ENCODE measurements around the gene CTAG1B.

DNA sequence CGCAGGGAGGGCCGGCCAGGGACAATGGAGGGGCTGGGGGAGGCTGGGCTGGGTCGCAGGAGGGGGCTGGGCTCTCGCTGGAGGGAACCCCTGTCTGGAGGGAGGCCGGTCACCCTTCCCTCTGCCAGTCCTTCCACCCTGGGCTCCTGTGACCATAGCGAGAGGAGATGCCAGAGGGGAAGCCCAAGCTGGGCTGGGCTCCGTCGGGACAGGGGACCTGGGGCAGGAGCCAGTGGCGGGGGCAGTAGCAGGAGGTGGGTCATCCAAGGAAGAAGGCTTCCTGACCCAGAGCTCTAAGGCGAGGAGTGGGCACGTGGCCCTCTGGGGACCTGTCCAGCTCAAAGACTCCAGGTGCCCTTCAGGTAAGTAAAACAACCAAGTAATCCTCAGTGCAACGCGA lies 16.9 kb downstream of the CTAG1B start:
- TF ChIP-seq EZH2 (IDR thresholded peaks at IDR 0.05; ENCODE audit: borderline replicate concordance, low read length): no peak
- TF ChIP-seq, protein P1, sequence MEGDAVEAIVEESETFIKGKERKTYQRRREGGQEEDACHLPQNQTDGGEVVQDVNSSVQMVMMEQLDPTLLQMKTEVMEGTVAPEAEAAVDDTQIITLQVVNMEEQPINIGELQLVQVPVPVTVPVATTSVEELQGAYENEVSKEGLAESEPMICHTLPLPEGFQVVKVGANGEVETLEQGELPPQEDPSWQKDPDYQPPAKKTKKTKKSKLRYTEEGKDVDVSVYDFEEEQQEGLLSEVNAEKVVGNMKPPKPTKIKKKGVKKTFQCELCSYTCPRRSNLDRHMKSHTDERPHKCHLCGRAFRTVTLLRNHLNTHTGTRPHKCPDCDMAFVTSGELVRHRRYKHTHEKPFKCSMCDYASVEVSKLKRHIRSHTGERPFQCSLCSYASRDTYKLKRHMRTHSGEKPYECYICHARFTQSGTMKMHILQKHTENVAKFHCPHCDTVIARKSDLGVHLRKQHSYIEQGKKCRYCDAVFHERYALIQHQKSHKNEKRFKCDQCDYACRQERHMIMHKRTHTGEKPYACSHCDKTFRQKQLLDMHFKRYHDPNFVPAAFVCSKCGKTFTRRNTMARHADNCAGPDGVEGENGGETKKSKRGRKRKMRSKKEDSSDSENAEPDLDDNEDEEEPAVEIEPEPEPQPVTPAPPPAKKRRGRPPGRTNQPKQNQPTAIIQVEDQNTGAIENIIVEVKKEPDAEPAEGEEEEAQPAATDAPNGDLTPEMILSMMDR (IDR thresholded peaks at IDR 0.05; ENCODE audit: low read length): no peak

All from OCI-LY1 (cell line).